Measurements from ENCODE around the gene SNRPA. TPM values are rescaled to one million over a fixed set of nuclear protein-coding genes. Genes with fewer than 3 reads are reported as not detected.

Gene SNRPA
- polyA plus RNA-seq, 1 of the 3 experiments (the other 2 are of a cell fraction) = 121 TPM

GRCh38 chr19:40703029-40703755, 47.8 kb upstream of the SNRPA start:
- Histone ChIP-seq H3K4me3 (ENCODE audit: low read depth in 2 of 2, low read length in 1 of 2) (no peak overlapping the region), H3K9ac (no peak overlapping the region), H3K4me2 (no peak overlapping the region), H2AFZ (ENCODE audit: low read depth) (no peak overlapping the region), H3K9me2 (no peaks in the 10 kb centered on the region), H3K27ac (ENCODE audit: low read depth in 2 of 2, low read length in 1 of 2) (no peak overlapping the region), H3K79me2 (ENCODE audit: insufficient read depth) (no peaks in the 10 kb centered on the region), H3K27me3 (ENCODE audit: insufficient read depth) (no peaks in the 10 kb centered on the region), H3K4me1 (ENCODE audit: control insufficient read depth in 1 of 2, insufficient read depth in 2 of 2, low read depth in 1 of 2, low read length in 1 of 2) (no peaks in the 10 kb centered on the region), H3K36me3 (replicated peaks in 1 of 2; ENCODE audit: control insufficient read depth in 1 of 2, insufficient read depth in 2 of 2, low read length in 1 of 2) (peaks cover 34 to 44% of the 10 kb centered on the region in 2 experiments), H3F3A (replicated peaks; ENCODE audit: insufficient read depth) (no peaks in the 10 kb centered on the region), H4K20me1 (ENCODE audit: insufficient read depth) (no peaks in the 10 kb centered on the region), H3K9me3 (no peaks in the 10 kb centered on the region)
- ChIA-PET POLR2A (no interaction called here), CTCF (interaction anchor here (1.2 to 1.4 kb wide), 3 partner anchors 22 to 40 kb away, joined by 3 to 4 read pairs (median 3); no protein-coding TSS in a partner anchor)
- 91% methylated on average over 24 of the region's 24 CpGs for WGBS (ENCODE audit: low lambda C conversion rate)
- TF ChIP-seq MEF2A (IDR thresholded peaks at IDR 0.05; ENCODE audit: borderline replicate concordance, low read depth) = no peak
- TF ChIP-seq JUND (IDR thresholded peaks at IDR 0.05) = no peak
- TF ChIP-seq SMC3 (IDR thresholded peaks at IDR 0.05; ENCODE audit: low read depth, low read length) = no peak
- TF ChIP-seq TCF12 (IDR thresholded peaks at IDR 0.05) = no peak
- TF ChIP-seq RAD21 (IDR thresholded peaks at IDR 0.05; ENCODE audit: low read length) = no peak
- TF ChIP-seq PBX3 (IDR thresholded peaks at IDR 0.05) = no peak
- no peak for TF ChIP-seq TEAD4 (IDR thresholded peaks at IDR 0.05; ENCODE audit: borderline replicate concordance, insufficient read depth)
- TF ChIP-seq RCOR1 (IDR thresholded peaks at IDR 0.05; ENCODE audit: low read length) = no peak
- no peak for TF ChIP-seq POLR2AphosphoS5 (IDR thresholded peaks at IDR 0.05; ENCODE audit: low read depth, low read length)
- no peak for TF ChIP-seq MXI1 (IDR thresholded peaks at IDR 0.05; ENCODE audit: low read depth, low read length)
- TF ChIP-seq RXRA (IDR thresholded peaks at IDR 0.05; ENCODE audit: borderline replicate concordance, low read depth) = no peak
- TF ChIP-seq ELF1 (IDR thresholded peaks at IDR 0.05) = no peak
- DNase-seq = no peak

DNA sequence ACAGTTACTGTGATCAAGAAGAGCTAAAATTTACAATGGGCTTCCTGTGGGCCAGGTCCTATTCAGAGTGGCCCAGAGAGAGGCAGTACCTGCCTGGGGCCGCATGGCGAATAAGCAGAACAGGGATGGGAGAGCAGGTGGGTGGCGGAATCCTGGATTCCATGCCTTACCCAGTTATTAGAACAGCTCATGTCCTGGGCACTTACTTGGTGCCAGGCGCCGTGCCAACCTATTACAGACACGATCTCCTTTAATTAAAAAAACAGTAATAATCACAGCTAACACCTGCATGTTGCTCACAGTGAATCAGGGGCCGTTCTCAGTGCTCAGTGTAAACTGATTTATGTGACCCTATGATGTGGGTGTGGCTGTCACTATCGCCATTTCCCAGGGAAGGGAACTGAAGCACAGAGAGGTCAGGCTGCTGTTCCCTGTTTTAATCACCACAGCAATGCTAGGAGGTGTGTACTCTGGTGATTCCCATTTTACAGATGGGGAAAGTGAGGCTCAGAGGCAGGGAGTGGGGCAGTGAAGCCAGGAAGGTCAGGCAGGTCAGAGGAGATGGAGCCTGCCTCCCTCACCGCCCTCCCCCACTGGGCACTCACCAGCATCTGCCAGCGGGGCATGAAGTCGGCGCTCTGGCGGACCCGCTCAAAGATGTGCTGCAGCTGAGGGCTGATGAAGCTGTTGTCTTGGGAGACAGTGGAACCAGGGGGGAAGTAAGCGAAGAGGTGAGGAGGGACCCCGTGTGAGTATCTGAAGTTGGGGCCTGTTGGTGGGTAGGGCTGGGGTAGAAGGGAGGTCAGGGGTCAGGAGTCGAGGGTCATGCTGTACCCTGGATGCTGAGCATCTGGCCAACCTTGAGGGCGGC, 46.3 kb upstream of the SNRPA start:
- CTCF ChIA-PET = interaction anchor here (1.3 to 1.4 kb wide), 2 partner anchors 23 to 26 kb away, joined by 3 to 4 read pairs; no protein-coding TSS in a partner anchor
- Histone ChIP-seq H3K36me3 (replicated peaks in 1 of 2; ENCODE audit: control insufficient read depth in 1 of 2, insufficient read depth in 2 of 2, low read length in 1 of 2) (peaks cover 34 to 47% of the 10 kb centered on the region in 2 experiments), H4K20me1 (ENCODE audit: insufficient read depth) (no peaks in the 10 kb centered on the region), H3K4me3 (ENCODE audit: low read depth in 2 of 2, low read length in 1 of 2) (no peak overlapping the region), H2AFZ (ENCODE audit: low read depth) (no peak overlapping the region), H3K9me3 (no peaks in the 10 kb centered on the region), H3K79me2 (ENCODE audit: insufficient read depth) (no peaks in the 10 kb centered on the region; the same call in 1 of the 2 replicates), H3K27ac (ENCODE audit: low read depth in 2 of 2, low read length in 1 of 2) (no peak overlapping the region), H3K9me2 (no peaks in the 10 kb centered on the region), H3F3A (replicated peaks; ENCODE audit: insufficient read depth) (no peaks in the 10 kb centered on the region), H3K4me2 (no peak overlapping the region), H3K4me1 (ENCODE audit: control insufficient read depth in 1 of 2, insufficient read depth in 2 of 2, low read depth in 1 of 2, low read length in 1 of 2) (no peaks in the 10 kb centered on the region), H3K9ac (no peak overlapping the region), H3K27me3 (ENCODE audit: insufficient read depth) (no peaks in the 10 kb centered on the region)
- WGBS (ENCODE audit: low lambda C conversion rate) = 94% methylated on average over 18 of the region's 18 CpGs
- POLR2A ChIA-PET = interaction anchor here (0.6 kb wide), 1 partner anchor 14 kb away, joined by 3 read pairs; no protein-coding TSS in a partner anchor
- DNase-seq = no peak
- TF ChIP-seq FOXM1 (IDR thresholded peaks at IDR 0.05; ENCODE audit: low read depth) = no peak
- TF ChIP-seq, protein P1, sequence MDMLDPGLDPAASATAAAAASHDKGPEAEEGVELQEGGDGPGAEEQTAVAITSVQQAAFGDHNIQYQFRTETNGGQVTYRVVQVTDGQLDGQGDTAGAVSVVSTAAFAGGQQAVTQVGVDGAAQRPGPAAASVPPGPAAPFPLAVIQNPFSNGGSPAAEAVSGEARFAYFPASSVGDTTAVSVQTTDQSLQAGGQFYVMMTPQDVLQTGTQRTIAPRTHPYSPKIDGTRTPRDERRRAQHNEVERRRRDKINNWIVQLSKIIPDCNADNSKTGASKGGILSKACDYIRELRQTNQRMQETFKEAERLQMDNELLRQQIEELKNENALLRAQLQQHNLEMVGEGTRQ (IDR thresholded peaks at IDR 0.05; ENCODE audit: borderline replicate concordance, low read depth, low read length) = no peak
- TF ChIP-seq, protein P2, sequence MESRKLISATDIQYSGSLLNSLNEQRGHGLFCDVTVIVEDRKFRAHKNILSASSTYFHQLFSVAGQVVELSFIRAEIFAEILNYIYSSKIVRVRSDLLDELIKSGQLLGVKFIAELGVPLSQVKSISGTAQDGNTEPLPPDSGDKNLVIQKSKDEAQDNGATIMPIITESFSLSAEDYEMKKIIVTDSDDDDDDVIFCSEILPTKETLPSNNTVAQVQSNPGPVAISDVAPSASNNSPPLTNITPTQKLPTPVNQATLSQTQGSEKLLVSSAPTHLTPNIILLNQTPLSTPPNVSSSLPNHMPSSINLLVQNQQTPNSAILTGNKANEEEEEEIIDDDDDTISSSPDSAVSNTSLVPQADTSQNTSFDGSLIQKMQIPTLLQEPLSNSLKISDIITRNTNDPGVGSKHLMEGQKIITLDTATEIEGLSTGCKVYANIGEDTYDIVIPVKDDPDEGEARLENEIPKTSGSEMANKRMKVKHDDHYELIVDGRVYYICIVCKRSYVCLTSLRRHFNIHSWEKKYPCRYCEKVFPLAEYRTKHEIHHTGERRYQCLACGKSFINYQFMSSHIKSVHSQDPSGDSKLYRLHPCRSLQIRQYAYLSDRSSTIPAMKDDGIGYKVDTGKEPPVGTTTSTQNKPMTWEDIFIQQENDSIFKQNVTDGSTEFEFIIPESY (IDR thresholded peaks at IDR 0.05; ENCODE audit: borderline replicate concordance, low read depth) = no peak
- TF ChIP-seq ELF1 (IDR thresholded peaks at IDR 0.05) = no peak
- TF ChIP-seq TEAD4 (IDR thresholded peaks at IDR 0.05; ENCODE audit: borderline replicate concordance, insufficient read depth) = no peak
- no peak for TF ChIP-seq RAD21 (IDR thresholded peaks at IDR 0.05; ENCODE audit: low read length)
